Epithelial cell of esophagus (primary cell): ENCODE results near the gene TSC22D1.
"Not testable (repeated sequence)": the region's sequence is repeated elsewhere in the genome, so short reads cannot be mapped to it uniquely, and the experiment has no call there.

Source experiments
- DNase-seq: peaks from one replicate; pipeline ENCODE4 v3.0.0; 2010; ENCODE audit warnings: low read depth
- H3K4me3 ChIP-seq: 2 replicates; pipeline ENCODE4 v1.5.1; 2011; ENCODE audit warnings: mild to moderate bottlenecking, low read length, control low read depth
- CTCF ChIP-seq: IDR thresholded peaks from 2 replicates; pipeline ENCODE4 v1.5.1; 2011; ENCODE audit warnings: low read depth, mild to moderate bottlenecking, low read length, control low read depth, inconsistent platforms; ENCODE audit not compliant: insufficient read depth; ENCODE audit errors: missing control alignments

The TSC22D1 gene

GRCh38 chr13:44470638-44471562, 105.2 kb downstream of the TSC22D1 start:
- no peak overlapping the region for H3K4me3 ChIP-seq
- DNase-seq, result peak; percentile 48
- TF ChIP-seq CTCF, result peak; percentile 30

GRCh38 chr13:44468874-44469273, 107.3 kb downstream of the TSC22D1 start:
- no peak for DNase-seq

GRCh38 chr13:44465318-44465717, 110.8 kb downstream of the TSC22D1 start:
- no peak for TF ChIP-seq CTCF
- no peak overlapping the region for H3K4me3 ChIP-seq
- DNase-seq, result peak; percentile 31

More at GRCh38 chr13:44468874-44469273, 107.3 kb downstream of the TSC22D1 start:
- no peak for TF ChIP-seq CTCF
- no peak overlapping the region for H3K4me3 ChIP-seq

- DNase-seq, result no peak
- TF ChIP-seq CTCF, result no peak
Measured at GRCh38 chr13:44464471-44464870, 111.7 kb downstream of the TSC22D1 start.

GRCh38 chr13:44463759-44464158, 112.4 kb downstream of the TSC22D1 start:
- DNase-seq, result no peak
- no peak for TF ChIP-seq CTCF
- no peak overlapping the region for H3K4me3 ChIP-seq

More at GRCh38 chr13:44464471-44464870, 111.7 kb downstream of the TSC22D1 start:
- no peak overlapping the region for H3K4me3 ChIP-seq

GRCh38 chr13:44459674-44460073, 116.5 kb downstream of the TSC22D1 start:
- TF ChIP-seq CTCF, result no peak
- no peak for DNase-seq
- H3K4me3 ChIP-seq, result no peak overlapping the region

GRCh38 chr13:44458313-44458975, 117.7 kb downstream of the TSC22D1 start:
- no peak for DNase-seq
- no peak for TF ChIP-seq CTCF
- no peak overlapping the region for H3K4me3 ChIP-seq

- not testable (repeated sequence) for H3K4me3 ChIP-seq
Measured at GRCh38 chr13:44456212-44456611, 119.9 kb downstream of the TSC22D1 start.

More at GRCh38 chr13:44456212-44456611, 119.9 kb downstream of the TSC22D1 start:
- not testable (repeated sequence) for DNase-seq
